ENCODE data around the gene BID.

DNA sequence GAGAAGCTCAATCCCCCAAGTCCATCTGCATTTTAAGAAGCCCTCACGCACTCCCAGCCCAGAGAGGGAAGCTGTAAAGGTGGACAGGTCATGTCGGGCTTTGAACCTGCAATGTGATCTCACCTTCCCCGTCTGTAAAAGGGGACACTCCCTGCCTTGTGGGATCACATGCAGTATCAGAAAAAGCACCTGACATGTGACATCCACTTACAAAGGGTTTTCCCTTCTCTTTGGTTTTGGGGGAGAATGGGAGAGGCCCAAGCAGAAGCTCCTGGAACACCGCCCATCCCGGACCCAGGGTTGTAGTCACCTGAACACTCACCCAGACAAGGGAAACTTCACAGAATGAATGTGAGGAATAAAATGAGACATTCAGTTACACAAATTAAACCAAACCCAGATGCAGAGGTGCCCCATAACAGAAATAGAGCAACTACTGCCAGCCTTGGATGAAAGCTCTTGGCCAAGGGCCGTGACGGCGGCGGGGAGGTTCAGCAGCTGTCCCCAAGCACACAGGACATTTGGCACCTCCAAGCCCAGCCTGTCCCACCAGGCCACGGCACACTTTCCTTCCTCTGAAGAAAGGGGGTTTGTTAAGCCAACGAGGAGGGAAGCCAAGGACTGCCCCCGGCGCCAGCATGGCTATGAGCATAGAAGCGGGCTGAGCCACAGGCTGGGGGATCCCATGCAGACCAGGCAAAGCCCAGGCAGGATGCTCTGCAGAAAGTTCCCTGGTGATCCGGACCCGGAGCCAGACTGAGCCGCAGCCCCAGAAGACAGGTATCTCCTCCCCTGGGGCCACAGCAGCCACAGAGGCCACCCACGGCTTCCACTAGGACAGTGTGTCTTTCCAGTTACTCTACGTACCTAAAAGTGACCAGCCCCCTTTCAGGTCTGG is 3.8 kb downstream of the BID start:
- TF ChIP-seq TAF1 (IDR thresholded peaks at IDR 0.05; ENCODE audit: low read depth) (no peak), CTCF (IDR thresholded peaks at IDR 0.05; ENCODE audit: poor library complexity, severe bottlenecking) (no peak), EZH2 (IDR thresholded peaks at IDR 0.05; ENCODE audit: borderline replicate concordance, insufficient read depth, low read length, poor library complexity, severe bottlenecking) (no peak), RAD21 (conservative IDR thresholded peaks at IDR 0.05) (no peak), POLR2AphosphoS5 (IDR thresholded peaks at IDR 0.05) (no peak), SMC3 (conservative IDR thresholded peaks at IDR 0.05; ENCODE audit: poor library complexity) (no peak), REST (IDR thresholded peaks at IDR 0.05; ENCODE audit: borderline replicate concordance) (no peak), EP300 (conservative IDR thresholded peaks at IDR 0.05; ENCODE audit: poor library complexity, severe bottlenecking) (no peak), MXI1 (conservative IDR thresholded peaks at IDR 0.05; ENCODE audit: poor library complexity, severe bottlenecking) (no peak)

Data from neural cell (in vitro differentiated cells).